Measurements from ENCODE around the gene MED26.
"Not testable (repeated sequence)": the region's sequence is repeated elsewhere in the genome, so short reads cannot be mapped to it uniquely, and the experiment has no call there.

The MED26 gene

GRCh38 chr19:16571822-16572331 is 56.1 kb downstream of the MED26 start:
- DNase-seq: no peak

GRCh38 chr19:16571283-16571682 is 56.7 kb downstream of the MED26 start:
- no peak for DNase-seq

GRCh38 chr19:16569609-16570320 is 58.2 kb downstream of the MED26 start:
- no peak for DNase-seq

- DNase-seq: no peak
Observed at GRCh38 chr19:16566702-16567101, 61.3 kb downstream of the MED26 start.

GRCh38 chr19:16566161-16566560 is 61.8 kb downstream of the MED26 start:
- DNase-seq: no peak

- no peak for DNase-seq
Observed at GRCh38 chr19:16564842-16565241, 63.2 kb downstream of the MED26 start.

- DNase-seq: no peak
Observed at GRCh38 chr19:16562608-16563025, 65.4 kb downstream of the MED26 start.

- no peak for DNase-seq
Observed at GRCh38 chr19:16561382-16561781, 66.6 kb downstream of the MED26 start.

GRCh38 chr19:16559780-16560276 is 68.2 kb downstream of the MED26 start:
- no peak for DNase-seq

- DNase-seq: no peak
Observed at GRCh38 chr19:16554776-16555175, 73.2 kb downstream of the MED26 start.

GRCh38 chr19:16551902-16552301 is 76.1 kb downstream of the MED26 start:
- DNase-seq: not testable (repeated sequence)

GRCh38 chr19:16548956-16549355 is 79.0 kb downstream of the MED26 start:
- no peak for DNase-seq

GRCh38 chr19:16544473-16545231 is 83.4 kb downstream of the MED26 start:
- no peak for DNase-seq

GRCh38 chr19:16543734-16544133 is 84.3 kb downstream of the MED26 start:
- DNase-seq: not testable (repeated sequence)

GRCh38 chr19:16542910-16543472 is 85.0 kb downstream of the MED26 start:
- DNase-seq: no peak

- peak; percentile 94 for DNase-seq
Observed at GRCh38 chr19:16542045-16542909, 85.7 kb downstream of the MED26 start, which contains the start of gene CHERP. Gene CHERP (minus strand): TSS chr19:16542437. CDS start chr19:16542378, 59 bp downstream.

GRCh38 chr19:16541526-16542044 is 86.4 kb downstream of the MED26 start:
- no peak for DNase-seq

- no peak for DNase-seq
Observed at GRCh38 chr19:16540948-16541347, 87.1 kb downstream of the MED26 start.

GRCh38 chr19:16537111-16537510 is 90.9 kb downstream of the MED26 start:
- DNase-seq: no peak

GRCh38 chr19:16536130-16536529 is 91.9 kb downstream of the MED26 start:
- no peak for DNase-seq

- DNase-seq: no peak
Observed at GRCh38 chr19:16535381-16535780, 92.6 kb downstream of the MED26 start.
